HepG2 (cell line): ENCODE measurements around the gene SNX30. TPM values are rescaled to one million over a fixed set of nuclear protein-coding genes. Genes with fewer than 3 reads are reported as not detected.

Source experiments
- ARID4A ChIP-seq: sonication (generic); formaldehyde crosslinking; IDR thresholded peaks from 2 replicates; pipeline ENCODE4 v1.5.0; 2020; ENCODE audit warnings: mild to moderate bottlenecking, missing genetic modification reagents, borderline replicate concordance
- ARID5B ChIP-seq: IDR thresholded peaks from 2 replicates; pipeline ENCODE4 v1.4.0; 2020; ENCODE audit warnings: mild to moderate bottlenecking, missing genetic modification reagents
- ETS1 ChIP-seq: sonication (generic); formaldehyde crosslinking; IDR thresholded peaks from 2 replicates; pipeline ENCODE4 v1.4.0; 2020; ENCODE audit warnings: missing genetic modification reagents
- GATAD1 ChIP-seq: IDR thresholded peaks from 2 replicates; pipeline ENCODE4 v1.6.1; 2016; ENCODE audit warnings: missing genetic modification reagents, missing compliant biosample characterization
- HMGXB4 ChIP-seq, 2 experiments: sonication (generic) in 1 of 2; formaldehyde crosslinking in 1 of 2; IDR thresholded peaks; 2 replicates each; pipeline versions ENCODE4 v1.4.0 to v1.6.1; 2018 to 2020; ENCODE audit warnings: missing genetic modification reagents in 2 of 2, borderline replicate concordance in 1 of 2, low read depth in 1 of 2, mild to moderate bottlenecking in 1 of 2, missing biosample characterization in 1 of 2
- MTA3 ChIP-seq: sonication (generic); formaldehyde crosslinking; IDR thresholded peaks from 2 replicates; pipeline ENCODE4 v1.4.0; 2020; ENCODE audit warnings: missing genetic modification reagents
- NFRKB ChIP-seq: fragments of 450-650 bp; IDR thresholded peaks from 2 replicates; pipeline ENCODE4 v1.6.1; 2017
- PAX8 ChIP-seq: sonication (generic); formaldehyde crosslinking; IDR thresholded peaks from 2 replicates; pipeline ENCODE4 v1.8.0; 2022; ENCODE audit warnings: mild to moderate bottlenecking, missing genetic modification reagents, borderline replicate concordance
- ZNF609 ChIP-seq: sonication (generic); formaldehyde crosslinking; IDR thresholded peaks from 2 replicates; pipeline ENCODE4 v1.4.0; 2020; ENCODE audit warnings: mild to moderate bottlenecking, missing genetic modification reagents, borderline replicate concordance
- ZNF747 ChIP-seq: sonication (generic); formaldehyde crosslinking; IDR thresholded peaks from 2 replicates; pipeline ENCODE4 v1.8.1; 2023; ENCODE audit warnings: missing genetic modification reagents, mild to moderate bottlenecking, borderline replicate concordance
- ZNF768 ChIP-seq: sonication (generic); formaldehyde crosslinking; IDR thresholded peaks from 2 replicates; pipeline ENCODE4 v1.4.0; 2020; ENCODE audit warnings: missing genetic modification reagents
- ZNF782 ChIP-seq: sonication (generic); formaldehyde crosslinking; IDR thresholded peaks from 2 replicates; pipeline ENCODE4 v1.4.0; 2020; ENCODE audit warnings: missing genetic modification reagents, mild to moderate bottlenecking, borderline replicate concordance
- ZSCAN21 ChIP-seq: sonication (generic); formaldehyde crosslinking; IDR thresholded peaks from 2 replicates; pipeline ENCODE4 v1.8.0; 2022; ENCODE audit warnings: mild to moderate bottlenecking, missing genetic modification reagents, moderate library complexity, borderline replicate concordance
- polyA plus RNA-seq, 8 experiments: library from polyadenylated mRNA; depleted of rRNA in 3 of 8; stranded (reverse) in 7 of 8; unstranded in 1 of 8; fragments of >200 nt; fragmentation: Illumina TruSeq in 4 of 8; extraction: Trizol in 4 of 8; gene quantifications; 2 replicates each; pipeline versions ENCODE4 v1.2.1 to v1.2.3, GENCODE V29; 2011 to 2016; ENCODE audit warnings: low read depth in 4 of 8, missing spikeins in 1 of 8, mixed read lengths in 1 of 8; ENCODE audit not compliant: insufficient read depth in 1 of 8
- total RNA-seq, 5 experiments: library from RNA; depleted of rRNA; stranded (reverse); fragments of >200 nt; fragmentation: Illumina TruSeq; extraction: Trizol; gene quantifications; 2 replicates each; pipeline ENCODE4 v1.2.3, GENCODE V29; 2016; ENCODE audit warnings: low read depth in 1 of 5

The SNX30 gene
- total and polyA plus RNA-seq, 2 of the 13 experiments (the other 11 are each of a cell fraction or from before 2014, with no cell fraction given): 4.4 to 12.4 TPM

GRCh38 chr9:112841261-112841660, 90.7 kb downstream of the SNX30 start (continued):
- TF ChIP-seq ETS1 (CRISPR knock-in tag): no peak
- no peak for TF ChIP-seq MTA3 (CRISPR knock-in tag)
- TF ChIP-seq ZNF747 (CRISPR knock-in tag): no peak
- peak; percentile 75 for TF ChIP-seq ARID5B (CRISPR knock-in tag)
- TF ChIP-seq ZNF768 (CRISPR knock-in tag): no peak
- TF ChIP-seq ARID4A (CRISPR knock-in tag): no peak
- no peak for TF ChIP-seq NFRKB
- no peak for TF ChIP-seq HMGXB4 (CRISPR knock-in tag; IDR thresholded peaks at IDR 0.05; ENCODE audit: borderline replicate concordance in 1 of 2, low read depth in 1 of 2)
- TF ChIP-seq GATAD1: 0 out of 2 replicates have a peak, but pooled peaks have one; percentile 6
- no peak for TF ChIP-seq ZNF782 (CRISPR knock-in tag)
- TF ChIP-seq ZSCAN21 (CRISPR knock-in tag): no peak
- TF ChIP-seq ZNF609 (CRISPR knock-in tag): 0 out of 2 replicates have a peak, but pooled peaks have one; percentile 38
- TF ChIP-seq PAX8 (CRISPR knock-in tag): no peak
